ENCODE data around the gene SCLT1. TPM values are rescaled to one million over a fixed set of nuclear protein-coding genes. Genes with fewer than 3 reads are reported as not detected.

Gene SCLT1
- total RNA-seq, 1 experiment from 2014 or later = 24.1 TPM

GRCh38 chr4:129008096-129008495, 85.2 kb downstream of the SCLT1 start:
- Histone ChIP-seq H3K4me1 (ENCODE audit: insufficient read depth, low read length, poor library complexity, severe bottlenecking) (no peaks in the 10 kb centered on the region), H3K36me3 (ENCODE audit: insufficient read depth, low read length, poor library complexity, severe bottlenecking) (no peaks in the 10 kb centered on the region), H3K9me3 (ENCODE audit: low read depth, low read length, poor library complexity, severe bottlenecking) (peaks cover 21% of the 10 kb centered on the region), H3K27me3 (replicated peaks; ENCODE audit: insufficient read depth, low read depth, low read length, poor library complexity) (no peaks in the 10 kb centered on the region), H3K27ac (ENCODE audit: low read depth, low read length, poor library complexity, severe bottlenecking) (no peak overlapping the region), H3K4me3 (ENCODE audit: low read depth, low read length, poor library complexity, severe bottlenecking) (no peak overlapping the region)
- ChIA-PET CTCF (no interaction called here), POLR2A (ENCODE audit: low non-redundant PET) (no interaction called here)
- DNase-seq (ENCODE audit: low spot score) = no peak
- no peak for TF ChIP-seq CTCF (conservative IDR thresholded peaks at IDR 0.05; ENCODE audit: low read depth, low read length)
- TF ChIP-seq EZH2 (IDR thresholded peaks at IDR 0.05; ENCODE audit: borderline replicate concordance, low read depth, low read length, poor library complexity, severe bottlenecking) = no peak
- intact Hi-C loops (cut with micrococcal nuclease; ENCODE audit: unreplicated experiment) = no loop called here
- no TSS peak for BruUV-seq (replicated peaks)

- H3K9me3 ChIP-seq (ENCODE audit: low read depth, low read length, poor library complexity, severe bottlenecking) = no peaks in the 10 kb centered on the region
- H3K36me3 ChIP-seq (ENCODE audit: insufficient read depth, low read length, poor library complexity, severe bottlenecking) = no peaks in the 10 kb centered on the region
- intact Hi-C loops (cut with micrococcal nuclease; ENCODE audit: unreplicated experiment) = no loop called here
- H3K4me3 ChIP-seq (ENCODE audit: low read depth, low read length, poor library complexity, severe bottlenecking) = no peak overlapping the region
- H3K4me1 ChIP-seq (ENCODE audit: insufficient read depth, low read length, poor library complexity, severe bottlenecking) = no peaks in the 10 kb centered on the region
- TF ChIP-seq CTCF (conservative IDR thresholded peaks at IDR 0.05; ENCODE audit: low read depth, low read length) (no peak), EZH2 (IDR thresholded peaks at IDR 0.05; ENCODE audit: borderline replicate concordance, low read depth, low read length, poor library complexity, severe bottlenecking) (no peak)
- no peaks in the 10 kb centered on the region for H3K27me3 ChIP-seq (replicated peaks; ENCODE audit: insufficient read depth, low read depth, low read length, poor library complexity)
- BruUV-seq (replicated peaks) = no TSS peak
- ChIA-PET CTCF (no interaction called here), POLR2A (ENCODE audit: low non-redundant PET) (no interaction called here)
- no peak for DNase-seq (ENCODE audit: low spot score)
- H3K27ac ChIP-seq (ENCODE audit: low read depth, low read length, poor library complexity, severe bottlenecking) = no peak overlapping the region
Observed at GRCh38 chr4:128986908-128987307, 106.4 kb downstream of the SCLT1 start.

- intact Hi-C loops (cut with micrococcal nuclease; ENCODE audit: unreplicated experiment) = no loop called here
- TF ChIP-seq CTCF (conservative IDR thresholded peaks at IDR 0.05; ENCODE audit: low read depth, low read length) (no peak), EZH2 (IDR thresholded peaks at IDR 0.05; ENCODE audit: borderline replicate concordance, low read depth, low read length, poor library complexity, severe bottlenecking) (no peak)
- H3K4me1 ChIP-seq (ENCODE audit: insufficient read depth, low read length, poor library complexity, severe bottlenecking) = no peaks in the 10 kb centered on the region
- no peak overlapping the region for H3K27ac ChIP-seq (ENCODE audit: low read depth, low read length, poor library complexity, severe bottlenecking)
- POLR2A ChIA-PET (ENCODE audit: low non-redundant PET) = no interaction called here
- no peak for DNase-seq (ENCODE audit: low spot score)
- no peak overlapping the region for H3K4me3 ChIP-seq (ENCODE audit: low read depth, low read length, poor library complexity, severe bottlenecking)
- CTCF ChIA-PET = no interaction called here
- H3K27me3 ChIP-seq (replicated peaks; ENCODE audit: insufficient read depth, low read depth, low read length, poor library complexity) = no peaks in the 10 kb centered on the region
- no peaks in the 10 kb centered on the region for H3K9me3 ChIP-seq (ENCODE audit: low read depth, low read length, poor library complexity, severe bottlenecking)
- no TSS peak for BruUV-seq (replicated peaks)
- no peaks in the 10 kb centered on the region for H3K36me3 ChIP-seq (ENCODE audit: insufficient read depth, low read length, poor library complexity, severe bottlenecking)
Observed at GRCh38 chr4:128986019-128986418, 107.3 kb downstream of the SCLT1 start.

Measured in A673 (cell line).